Stimulated activated CD8-positive, alpha-beta memory T cell treated with anti-CD3 and anti-CD28 coated beads, Interleukin-4, amount 100 ng/mL, for 48 hours (primary cell): ENCODE measurements around the gene FOXR1.
"Not testable (repeated sequence)": the region's sequence is repeated elsewhere in the genome, so short reads cannot be mapped to it uniquely, and the experiment has no call there.

Experiments
- DNase-seq: peaks from one replicate; pipeline ENCODE4 v3.0.0-alpha.2; 2020

FOXR1 gene

DNA sequence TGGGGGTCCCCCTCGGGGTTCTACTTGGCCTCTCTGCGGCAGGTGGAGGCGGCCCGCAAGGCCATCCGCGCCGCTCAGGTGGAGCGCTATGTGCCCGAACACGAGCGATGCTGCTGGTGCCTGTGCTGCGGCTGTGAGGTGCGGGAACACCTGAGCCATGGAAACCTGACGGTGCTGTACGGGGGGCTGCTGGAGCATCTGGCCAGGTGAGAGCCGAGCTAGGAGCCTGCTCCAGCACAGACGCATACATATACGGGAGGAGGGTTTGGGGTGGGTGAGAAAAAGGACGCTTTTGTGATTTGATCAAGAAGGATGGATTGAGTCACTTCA lies 26.8 kb downstream of the FOXR1 start:
- DNase-seq = no peak

DNA sequence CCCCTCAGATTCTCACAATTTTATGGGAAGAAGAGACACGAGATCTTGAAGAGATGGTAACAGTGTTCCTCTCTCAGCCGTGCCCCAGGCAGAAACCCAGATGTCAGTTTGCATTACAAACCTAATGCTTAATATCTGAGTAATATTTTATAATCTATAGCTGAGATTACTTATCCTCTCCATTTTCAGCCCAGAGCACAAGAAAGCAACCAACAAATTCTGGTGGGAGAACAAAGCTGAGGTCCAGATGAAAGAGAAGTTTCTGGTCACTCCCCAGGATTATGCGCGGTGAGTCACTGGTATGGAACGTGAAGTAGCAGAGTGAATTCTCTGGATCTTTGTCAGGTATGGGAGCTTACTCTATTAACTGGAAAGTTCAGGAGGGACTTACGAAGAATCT lies 27.3 kb downstream of the FOXR1 start:
- no peak for DNase-seq

DNA sequence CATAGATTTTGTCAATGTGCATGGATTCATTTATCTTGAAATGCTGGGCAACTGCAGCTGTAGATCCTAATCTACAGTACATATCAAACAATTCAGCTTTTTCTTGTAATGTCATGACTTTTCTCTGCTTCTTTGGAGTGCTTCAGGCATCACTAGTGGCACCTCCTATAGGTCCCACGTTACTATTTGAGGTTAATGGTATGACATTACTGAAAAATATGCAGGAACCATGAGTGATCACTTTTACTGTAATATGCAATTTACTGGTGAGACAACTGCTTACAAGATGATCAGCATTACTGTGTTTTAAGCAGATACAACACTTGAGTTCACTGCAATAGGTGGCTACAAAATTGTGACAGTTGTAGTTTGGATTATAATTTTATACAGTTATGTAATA lies 29.3 kb downstream of the FOXR1 start:
- no peak for DNase-seq

DNA sequence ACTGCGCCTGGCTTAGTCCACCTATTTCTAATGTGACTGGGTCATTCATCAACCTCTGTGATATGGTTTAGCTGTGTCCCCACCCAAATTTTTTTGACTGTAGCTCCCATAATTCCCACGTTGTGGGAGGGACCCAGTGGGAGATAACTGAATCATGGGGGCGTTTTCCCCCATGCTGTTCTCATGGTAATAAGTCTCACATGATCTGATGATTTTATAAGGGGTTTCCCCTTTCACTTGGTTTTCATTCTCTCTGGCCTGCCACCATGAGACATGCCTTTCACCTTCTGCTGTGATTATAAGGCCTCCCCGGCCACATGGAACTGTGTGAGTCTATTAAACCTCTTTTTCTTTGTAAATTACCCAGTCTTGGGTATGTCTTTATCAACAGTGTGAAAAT lies 35.1 kb downstream of the FOXR1 start:
- no peak for DNase-seq

DNA sequence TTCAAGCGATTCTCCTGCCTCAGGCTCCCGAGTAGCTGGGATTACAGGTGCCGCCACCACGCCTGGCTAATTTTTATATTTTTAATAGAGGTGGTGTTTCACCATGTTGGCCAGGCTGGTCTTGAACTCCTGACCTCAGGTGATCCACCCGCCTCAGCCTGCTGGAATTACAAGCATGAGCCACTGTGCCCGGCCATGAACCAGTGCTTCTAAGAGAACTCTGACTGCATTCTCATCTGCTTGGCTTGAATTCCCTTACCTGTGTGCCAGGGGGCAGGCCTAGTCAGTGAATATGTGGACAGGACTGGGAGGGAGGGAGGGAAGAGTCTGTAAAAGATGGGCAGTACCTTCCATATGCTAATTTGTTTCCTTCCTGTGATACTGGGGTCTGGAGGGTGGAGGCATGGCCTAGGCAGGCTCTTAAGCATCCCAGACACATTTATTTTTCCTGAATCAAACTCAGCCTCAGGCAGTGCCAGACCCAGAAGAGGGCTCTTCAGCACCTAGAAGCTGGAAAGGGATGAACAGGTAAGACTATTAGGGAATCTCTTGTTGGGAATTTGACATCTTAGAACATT lies 40.0 kb downstream of the FOXR1 start:
- DNase-seq = no peak

DNA sequence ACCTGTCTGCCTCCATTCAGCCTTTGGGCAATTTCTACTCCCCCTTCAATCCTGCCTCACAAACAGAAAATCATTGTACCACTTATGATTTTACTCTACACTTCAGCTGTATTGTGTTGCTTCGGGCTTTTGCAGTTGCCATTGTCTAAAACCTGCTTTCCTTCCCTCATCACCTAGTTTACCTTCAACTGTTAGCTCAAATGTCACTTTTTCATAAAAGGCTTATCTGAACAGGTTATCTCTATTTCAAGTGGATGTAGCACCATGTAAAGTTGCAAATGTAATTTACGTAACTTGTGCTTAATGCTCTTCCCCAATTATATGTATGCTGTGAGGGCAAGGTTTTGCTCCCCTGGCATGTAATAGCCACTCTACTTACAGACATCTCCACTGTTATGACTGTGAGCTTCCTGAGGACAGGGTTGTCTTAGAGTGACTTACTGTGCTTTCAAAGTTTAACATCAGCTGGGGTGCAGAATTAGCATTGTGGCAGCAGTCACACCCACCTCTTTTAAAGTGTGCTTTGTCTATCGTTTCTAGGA lies 41.1 kb downstream of the FOXR1 start:
- no peak for DNase-seq

DNA sequence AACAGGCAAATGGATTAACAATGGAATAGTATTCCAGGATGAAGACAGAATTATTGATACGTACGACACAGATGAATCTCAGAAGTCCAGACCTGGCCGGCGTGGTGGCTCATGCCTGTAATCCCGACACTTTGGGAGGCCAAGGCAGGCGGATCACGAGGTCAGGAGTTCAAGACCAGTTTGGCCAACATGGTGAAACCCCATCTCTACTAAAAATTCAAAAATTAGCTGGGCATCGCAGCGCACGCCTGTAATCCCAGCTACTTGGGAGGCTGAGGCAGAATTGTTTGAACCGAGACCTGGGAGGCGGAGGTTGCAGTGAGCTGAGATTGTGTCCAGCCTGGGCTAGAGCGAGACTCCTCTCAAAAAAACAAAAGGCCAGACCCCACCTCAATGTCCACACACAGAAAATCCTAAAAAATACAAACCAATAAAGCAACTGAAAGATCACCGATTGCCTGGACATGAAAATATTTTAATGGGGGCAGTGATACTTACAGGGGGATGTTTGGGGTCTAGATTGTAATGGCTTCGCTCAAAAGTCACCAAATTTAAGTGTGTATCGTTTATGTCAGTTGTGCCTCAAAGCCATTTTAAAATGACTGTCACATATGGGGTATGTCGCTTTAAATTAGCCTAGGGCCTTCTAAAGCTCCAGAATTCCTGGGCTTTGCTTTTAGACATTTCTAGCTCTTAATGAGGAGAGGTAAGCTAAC lies 42.8 kb downstream of the FOXR1 start:
- no peak for DNase-seq

DNA sequence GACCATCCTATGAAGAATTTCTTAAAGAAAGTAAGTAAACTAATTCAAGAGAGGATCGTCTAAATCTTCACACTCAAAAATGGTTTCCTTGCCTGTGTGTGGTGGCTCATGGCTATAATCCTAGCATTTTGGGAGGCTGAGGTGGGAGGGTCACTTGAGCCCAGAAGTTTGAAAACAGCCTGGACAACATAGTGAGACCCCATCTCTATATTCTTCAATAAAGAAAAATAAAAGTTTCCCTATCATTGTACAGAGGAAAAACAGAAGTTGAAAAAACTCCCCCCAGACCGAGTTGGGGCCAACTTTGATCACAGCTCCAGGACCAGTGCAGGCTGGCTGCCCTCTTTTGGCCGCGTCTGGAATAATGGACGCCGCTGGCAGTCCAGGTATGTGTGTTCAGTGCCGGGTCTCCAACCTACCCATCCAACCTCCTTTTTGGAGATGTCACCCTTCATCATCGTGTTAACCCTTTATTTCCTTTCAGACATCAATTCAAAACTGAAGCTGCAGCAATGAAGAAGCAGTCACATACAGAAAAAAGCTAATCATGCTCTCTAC lies 43.6 kb downstream of the FOXR1 start:
- DNase-seq = no peak

DNA sequence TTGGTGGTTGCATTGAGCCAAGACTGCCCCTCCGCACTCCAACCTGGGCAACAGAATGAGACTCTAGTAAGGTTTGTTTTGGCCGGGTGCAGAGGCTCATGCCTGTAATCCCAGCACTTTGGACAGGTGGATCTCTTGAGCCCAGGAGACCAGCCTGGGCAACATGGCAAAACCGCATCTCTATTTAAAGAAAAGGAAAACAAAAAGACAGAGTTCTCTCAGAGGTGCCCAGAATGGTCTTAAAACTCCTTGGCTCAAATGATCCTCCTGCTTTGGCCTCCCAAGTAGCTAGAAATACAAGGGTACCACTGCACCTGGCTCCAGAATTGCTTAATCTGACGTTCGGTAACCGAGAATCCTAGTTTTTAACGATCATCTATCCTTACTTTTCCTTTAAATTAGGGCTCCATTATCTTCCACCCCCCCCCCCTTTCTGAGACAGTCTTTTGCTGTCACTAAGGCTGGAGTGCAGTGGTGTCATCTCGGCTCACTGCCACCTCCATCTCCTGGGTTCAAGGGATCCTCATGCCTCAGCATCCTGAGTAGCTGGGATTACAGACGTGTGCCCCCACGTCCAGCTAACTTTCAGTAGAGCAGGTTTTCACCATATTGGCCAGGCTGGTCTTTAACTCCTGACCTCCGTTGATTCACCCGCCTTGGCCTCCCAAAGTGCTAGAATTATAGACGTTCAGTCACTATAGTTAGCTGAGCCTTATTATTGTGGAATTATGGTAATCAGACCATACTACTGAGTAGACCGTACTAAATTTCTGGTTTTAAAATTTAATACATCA lies 44.9 kb downstream of the FOXR1 start:
- DNase-seq = no peak

DNA sequence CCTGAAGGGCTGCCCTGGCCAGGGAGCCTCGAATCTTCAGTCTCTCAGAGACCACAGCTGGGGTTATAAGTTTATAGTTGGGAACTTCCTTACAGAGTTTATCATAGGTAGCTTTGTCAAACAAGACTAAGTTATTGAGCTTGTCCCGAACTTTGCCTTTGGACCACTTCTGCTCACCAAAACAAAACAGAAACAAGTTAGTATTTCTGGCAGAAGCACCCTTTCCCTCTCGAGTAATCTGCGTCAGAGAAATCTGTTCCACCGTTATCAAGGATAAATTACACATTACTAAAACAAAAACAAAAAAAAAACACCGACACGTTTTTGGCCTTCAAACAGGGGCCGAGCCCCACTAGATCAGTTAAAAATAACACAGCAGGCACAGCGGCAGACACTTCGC lies 45.8 kb downstream of the FOXR1 start:
- DNase-seq = not testable (repeated sequence)

DNA sequence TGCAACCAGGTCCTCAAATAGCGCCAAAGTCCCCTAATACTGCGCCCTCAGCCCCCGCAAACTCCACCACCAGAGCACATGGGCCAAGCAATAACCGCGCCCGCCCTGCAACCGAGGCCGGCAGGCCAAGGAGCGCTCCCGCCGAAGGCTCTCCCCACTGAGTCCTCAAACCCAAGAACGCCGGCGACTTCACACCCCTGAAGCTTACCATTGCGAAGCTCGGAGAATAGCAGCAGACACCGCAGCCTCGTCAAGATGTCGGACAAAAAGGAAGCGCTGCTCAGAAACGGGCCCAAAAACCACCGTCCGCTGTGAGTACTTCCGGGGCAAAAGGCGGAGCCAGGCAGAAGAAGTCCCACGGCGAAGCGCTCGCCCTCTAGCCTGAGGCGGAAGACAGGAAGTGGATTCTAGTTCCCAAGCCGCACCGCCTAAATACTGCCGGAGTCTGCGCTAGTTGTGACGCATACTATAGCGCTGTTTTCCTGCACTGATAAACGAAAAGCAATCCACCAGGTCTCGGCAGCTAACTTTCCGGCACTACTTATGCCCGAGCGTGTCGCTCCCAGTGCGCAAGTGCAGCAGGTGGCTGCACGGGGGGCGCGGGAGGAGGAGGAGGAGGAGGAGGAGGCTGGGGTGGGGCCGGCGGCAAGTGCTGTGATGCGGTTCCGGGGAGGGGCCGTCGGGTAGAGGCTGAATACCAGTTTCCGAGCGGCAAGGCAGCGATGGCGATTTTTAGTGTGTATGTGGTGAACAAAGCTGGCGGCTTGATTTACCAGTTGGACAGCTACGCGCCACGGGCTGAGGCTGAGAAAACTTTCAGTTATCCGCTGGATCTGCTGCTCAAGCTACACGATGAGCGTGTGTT lies 46.7 kb downstream of the FOXR1 start, which contains the start of the genes RPS25 and TRAPPC4:
TSS of gene RPS25 (minus strand) at position 270 of the 865 bp plus-strand sequence. CDS start at position 211, 59 bp downstream.
TSS of gene TRAPPC4 (plus strand) at position 693 of the 865 bp plus-strand sequence. CDS start at position 723, 30 bp downstream.
- DNase-seq = peak; percentile 95

DNA sequence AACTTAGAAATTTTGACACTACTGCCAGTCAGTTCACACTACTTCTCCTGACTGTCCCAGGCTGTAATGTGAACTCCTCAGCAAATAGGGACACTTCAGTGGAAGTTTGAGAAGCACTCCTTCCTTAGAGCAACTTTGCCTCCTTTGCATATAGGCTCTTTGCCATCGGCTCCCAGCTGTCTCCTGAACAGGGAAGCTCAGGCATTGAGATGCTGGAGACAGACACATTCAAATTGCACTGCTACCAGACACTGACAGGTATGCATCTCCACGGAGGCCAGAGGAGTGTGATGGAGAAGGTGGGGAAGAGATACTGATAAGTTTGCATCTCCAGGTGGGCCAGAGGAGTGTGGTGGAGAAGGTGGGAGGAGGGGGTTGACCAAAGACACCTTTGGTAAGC lies 48.4 kb downstream of the FOXR1 start:
- DNase-seq = no peak

DNA sequence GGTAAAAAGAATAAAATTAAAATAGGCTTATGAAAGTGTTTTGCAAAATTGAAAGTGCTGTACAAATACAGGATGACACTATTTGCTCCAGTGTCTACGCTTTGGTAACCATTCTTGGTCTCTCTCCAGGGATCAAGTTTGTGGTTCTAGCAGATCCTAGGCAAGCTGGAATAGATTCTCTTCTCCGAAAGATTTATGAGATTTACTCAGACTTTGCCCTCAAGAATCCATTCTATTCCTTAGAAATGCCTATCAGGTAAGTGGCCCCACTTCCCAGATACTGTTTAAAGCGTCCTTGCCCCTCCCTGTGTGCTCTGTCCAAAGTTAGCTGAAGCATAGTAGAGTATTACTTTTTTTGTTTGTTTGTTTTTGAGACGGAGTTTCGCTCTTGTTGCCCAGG lies 50.1 kb downstream of the FOXR1 start:
- DNase-seq = no peak

DNA sequence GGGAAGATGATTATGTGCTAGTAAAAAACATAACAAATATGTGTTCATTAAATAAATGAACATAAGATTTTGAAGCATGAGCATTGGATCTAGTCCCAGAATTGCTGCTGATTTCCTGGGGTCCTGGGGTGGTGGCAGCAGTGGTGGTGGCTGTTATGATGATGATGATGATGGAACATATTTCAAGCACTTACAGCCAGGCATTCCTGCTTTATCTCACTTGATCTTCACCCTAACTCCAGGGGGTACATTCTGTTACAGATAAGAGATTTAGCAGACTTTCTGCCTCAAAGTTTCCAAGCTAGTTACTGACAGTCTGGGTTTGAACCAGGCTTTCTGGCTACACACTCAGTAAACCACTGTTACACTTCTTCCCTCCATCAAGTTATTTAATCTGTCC lies 52.2 kb downstream of the FOXR1 start:
- no peak for DNase-seq

DNA sequence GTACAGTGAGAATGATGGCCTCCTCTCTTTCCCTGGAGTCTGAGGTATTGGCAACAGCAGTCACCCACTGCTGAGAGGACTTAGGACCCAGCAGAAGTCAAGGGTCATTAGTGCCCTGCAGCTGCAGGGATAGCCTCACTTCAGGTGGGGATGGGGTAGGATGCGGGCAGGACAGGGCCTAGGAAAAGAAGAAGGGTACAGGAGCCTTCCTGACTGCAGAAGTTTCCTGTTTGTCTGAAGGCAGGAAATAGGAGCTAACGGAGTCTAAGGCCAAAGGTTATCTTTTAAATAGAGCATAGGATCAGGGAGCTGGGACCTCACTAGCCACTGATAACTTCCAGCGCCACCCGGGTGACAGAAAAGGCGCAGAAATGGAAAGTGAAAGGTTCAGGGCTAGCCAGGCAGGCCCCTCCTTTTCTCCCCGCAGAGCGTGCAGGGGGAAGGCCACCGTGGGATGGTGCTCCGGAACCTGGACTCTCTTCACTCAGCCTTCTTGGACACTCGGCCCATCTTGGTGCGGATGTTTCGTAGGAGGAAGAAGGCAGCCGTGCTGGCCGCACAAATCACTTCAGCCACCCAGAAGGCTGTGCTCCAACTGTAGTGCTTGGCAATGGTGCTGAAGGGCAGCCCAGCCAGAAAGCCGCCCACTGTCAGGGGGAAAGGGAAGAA lies 53.0 kb downstream of the FOXR1 start:
- DNase-seq = no peak

DNA sequence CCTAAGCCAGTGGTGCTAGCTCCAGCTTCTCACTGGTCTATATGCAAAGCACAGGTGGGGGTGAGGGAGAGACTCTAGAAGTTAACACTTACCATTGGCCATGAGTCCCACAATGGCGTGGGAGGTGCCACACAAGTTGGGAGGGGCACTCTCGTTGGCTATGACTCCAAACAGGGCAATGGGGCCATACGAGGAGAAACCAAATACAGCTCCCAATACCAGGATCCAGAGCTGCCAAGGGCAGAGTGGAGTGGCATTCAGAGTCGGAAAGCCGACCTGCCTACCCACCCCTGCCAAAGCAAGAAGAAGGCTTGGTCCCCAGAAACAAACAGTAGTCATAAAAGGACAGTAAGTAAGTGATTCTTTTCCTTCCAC lies 53.5 kb downstream of the FOXR1 start:
- no peak for DNase-seq

DNA sequence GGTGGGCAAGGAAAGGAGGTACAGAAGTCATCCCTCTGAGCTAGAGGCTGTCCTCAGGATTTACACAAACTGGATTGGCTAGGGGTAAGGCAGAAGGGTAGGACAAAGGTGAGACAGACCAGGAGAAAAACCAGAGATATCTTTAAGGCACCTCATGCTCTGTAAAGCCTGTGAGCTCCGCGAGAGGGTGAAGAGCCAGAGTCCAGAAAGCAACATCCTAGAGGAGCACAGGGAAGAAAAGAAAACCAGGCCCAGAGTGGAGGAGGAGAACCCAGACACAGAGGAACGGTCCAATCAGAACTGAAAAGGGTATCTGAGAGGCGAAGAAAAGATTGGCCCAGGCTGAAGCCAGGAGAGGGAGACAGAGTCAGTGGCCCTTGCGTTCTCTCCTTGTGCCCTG lies 54.0 kb downstream of the FOXR1 start:
- no peak for DNase-seq

DNA sequence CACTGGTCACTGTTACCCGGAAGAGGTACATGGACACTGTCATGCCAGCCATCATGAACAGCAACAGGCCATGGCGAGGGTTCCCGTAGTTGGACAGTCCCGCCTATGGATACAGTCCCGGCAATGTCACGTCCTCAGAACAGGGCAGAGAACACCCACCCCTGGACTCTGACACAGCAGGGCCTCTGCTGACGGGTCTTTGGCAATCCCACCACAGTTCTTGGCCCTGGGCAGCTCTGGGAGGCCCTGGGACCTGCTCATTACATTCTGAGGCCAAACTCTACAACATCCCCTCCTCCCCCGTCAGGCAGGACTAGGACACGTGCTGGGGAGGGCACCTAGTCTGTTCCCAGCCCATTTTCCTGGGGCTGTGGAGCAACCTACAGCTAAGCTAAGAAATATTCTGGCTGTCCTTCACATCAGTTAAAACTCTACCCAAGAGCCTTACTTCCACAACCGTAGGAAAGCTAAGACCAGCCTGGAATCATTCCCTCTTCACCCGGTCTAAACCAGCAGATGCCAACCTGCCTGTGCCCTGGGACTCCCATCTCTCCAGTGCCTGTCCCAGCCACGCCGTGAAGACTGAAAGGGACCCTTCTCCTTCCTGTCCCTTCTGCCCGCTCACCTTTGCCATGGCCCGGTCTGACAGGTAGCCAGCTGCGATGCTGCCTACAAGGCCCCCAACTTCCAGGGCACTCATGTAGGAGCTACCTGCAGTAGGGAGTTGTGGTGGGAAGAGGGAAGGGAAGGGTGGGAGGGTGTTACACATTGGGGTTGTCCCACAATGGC lies 54.6 kb downstream of the FOXR1 start:
- DNase-seq = no peak

DNA sequence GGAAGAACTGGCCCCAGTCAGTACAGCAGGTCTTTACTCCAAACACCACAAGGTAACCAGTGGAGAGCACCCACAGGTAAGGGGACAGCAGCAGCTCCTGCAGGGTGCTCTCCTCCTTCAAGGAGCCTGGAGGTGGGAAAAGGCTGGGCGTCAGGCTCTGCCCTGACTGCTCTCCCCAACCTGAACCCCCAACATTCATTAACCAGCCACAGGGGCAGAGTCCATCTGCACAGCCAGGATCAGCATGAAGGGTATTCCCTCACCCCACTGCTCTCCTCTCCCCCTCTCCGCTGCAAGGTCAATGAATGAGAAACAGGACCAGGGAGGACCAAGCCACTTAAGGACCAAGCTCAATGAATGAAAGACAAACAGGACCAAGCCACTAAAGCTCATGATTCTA lies 55.4 kb downstream of the FOXR1 start:
- DNase-seq = no peak

DNA sequence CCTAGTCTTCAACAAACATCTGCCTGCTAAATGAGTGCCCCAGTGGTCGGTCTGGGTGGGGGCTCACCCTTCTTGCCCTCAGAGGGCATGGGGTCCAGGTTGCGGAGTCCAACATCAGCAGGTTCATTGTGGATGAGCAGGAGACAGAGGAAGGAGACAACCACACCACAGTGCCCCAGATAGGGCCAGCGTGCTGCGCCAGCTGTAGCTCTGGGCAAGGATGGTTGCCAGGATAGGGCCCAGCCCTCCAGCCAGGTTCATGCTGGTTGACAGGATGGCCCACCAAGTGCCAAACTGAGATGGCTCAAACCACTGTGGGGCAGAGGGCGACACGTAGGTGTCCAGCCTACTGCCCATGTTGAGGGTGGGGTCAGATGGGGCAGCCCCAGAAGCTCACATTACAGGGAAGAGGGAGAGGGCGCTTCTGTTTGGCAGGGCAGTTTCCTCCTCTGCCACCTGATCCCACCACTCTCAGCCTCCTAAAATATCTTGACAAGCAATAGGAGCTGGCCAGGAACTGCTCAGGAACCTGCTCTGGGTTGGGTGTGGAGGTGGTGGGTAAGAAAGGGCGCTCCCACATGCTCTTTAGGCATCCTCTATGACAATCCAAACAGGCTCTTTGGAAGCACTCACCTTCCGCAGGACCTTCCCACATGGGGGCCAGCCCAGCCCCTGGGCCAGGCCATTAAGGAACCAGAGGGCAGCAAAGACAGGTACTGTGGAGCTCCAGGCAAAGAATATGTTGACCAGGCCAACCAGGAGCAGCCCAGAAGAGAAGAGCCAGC lies 56.2 kb downstream of the FOXR1 start:
- no peak for DNase-seq
